ENCODE data around the gene CD59.
"Not testable (repeated sequence)": the region's sequence is repeated elsewhere in the genome, so short reads cannot be mapped to it uniquely, and the experiment has no call there.

CD59 gene

DNA sequence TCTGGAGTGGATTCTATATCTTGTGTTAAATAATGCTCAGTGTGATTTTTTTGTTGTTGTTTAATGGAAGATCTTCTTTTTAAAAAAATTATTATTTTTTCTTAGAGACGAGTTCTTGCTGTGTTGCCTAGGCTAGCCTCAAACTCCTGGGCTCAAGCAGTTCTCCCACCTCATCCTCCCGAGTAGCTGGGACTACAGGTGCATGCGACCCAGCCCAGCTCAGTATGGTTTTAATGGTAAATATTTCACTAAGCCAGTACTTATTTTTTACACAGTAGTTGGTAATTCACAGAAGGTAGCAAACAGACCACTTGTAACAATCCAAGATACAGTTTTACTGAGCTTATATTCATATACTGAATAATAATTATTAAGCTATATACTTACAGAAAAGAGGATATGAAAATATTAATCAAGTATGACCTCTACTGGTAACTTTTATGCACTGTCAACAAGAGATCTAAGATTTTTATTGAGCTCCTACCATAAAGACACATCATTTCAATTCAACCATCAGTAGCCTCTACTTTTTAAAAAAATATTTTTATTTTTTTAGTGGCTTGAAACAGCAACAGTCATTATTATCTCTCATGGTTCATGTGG is 6.1 kb upstream of the CD59 start:
- no peak for DNase-seq (ENCODE audit: low read depth)

DNA sequence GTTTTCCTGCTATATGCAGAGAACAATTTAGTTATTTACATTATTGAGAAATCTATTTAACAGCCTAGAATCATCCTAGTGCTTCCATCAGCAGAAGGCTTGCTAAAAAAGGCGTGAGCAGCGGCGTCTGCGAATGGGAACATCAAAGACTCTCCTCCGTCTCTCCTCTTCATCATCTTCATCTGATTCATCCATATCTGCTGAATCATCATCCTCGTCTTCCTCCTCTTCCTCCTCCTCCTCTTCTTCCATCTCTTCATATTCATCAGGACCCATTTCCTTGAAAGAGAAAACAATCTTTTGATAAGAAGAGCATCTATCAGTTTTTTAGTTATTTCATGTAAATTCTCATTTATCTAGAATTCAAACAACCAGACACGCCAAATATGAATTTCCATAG is 5.6 kb upstream of the CD59 start:
- DNase-seq (ENCODE audit: low read depth) = no peak

DNA sequence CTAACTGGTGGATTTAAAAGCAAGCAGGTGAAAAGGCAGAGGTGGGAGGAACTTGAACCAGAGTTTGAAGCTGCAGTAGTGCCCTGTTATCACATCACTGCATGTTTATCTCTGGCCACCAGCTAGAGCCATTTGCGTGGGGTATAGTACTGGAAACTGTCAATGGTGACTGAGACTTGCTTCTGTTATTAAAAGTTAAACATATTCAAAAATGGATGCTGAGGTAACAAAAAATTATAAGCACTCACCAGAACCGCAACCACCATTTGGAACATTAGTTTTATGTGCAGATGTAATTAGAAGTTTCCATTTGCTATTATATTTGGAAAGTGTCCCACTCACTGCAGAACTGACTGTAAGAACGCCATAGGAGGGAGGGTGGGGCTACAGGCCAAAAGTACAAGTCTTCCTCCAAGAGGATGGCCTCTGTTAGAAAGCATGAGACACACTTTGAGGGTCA is 1.2 kb upstream of the CD59 start:
- DNase-seq (ENCODE audit: low read depth) = no peak

DNA sequence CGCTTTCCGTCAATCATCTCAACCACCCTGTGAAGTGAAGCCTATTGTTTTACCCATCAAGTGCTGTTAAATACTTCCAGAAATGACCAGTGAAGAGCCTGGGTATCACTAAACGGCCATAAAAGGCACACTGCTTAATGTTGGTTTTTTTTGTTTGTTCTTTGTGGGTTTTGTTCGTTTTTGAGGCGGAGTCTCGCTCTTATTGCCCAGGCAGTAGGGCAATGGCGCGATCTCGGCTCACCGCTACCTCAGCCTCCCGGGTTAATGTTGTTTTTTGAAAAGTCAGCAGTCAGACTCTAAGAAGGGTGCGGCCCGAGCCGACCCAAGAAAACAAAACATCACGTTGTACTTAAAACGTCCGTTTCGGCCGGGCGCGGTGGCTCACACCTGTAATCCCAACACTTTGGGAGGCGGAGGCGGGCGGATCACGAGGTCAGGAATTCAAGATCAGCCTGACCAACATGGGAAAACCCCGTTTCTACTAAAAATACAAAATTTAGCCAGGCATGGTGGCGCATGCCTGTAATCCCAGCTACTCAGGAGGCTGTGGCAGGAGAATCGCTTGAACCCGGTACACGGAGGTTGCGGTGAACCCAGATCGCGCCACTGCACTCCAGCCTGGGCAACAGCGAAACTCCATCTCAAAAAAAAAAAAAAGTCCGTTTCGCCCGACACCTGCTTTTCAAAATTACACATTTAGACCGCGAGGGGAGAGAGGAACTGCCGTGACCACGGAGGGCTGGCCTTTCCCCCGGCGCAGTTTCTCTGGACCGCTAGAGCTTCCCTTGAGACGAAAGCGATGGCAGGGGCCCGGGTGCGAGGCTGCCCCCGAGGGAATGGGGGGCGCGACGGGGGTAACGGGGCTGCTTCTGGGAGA is 714 bp downstream of the CD59 start:
- peak; percentile 18 for DNase-seq (ENCODE audit: low read depth)

DNA sequence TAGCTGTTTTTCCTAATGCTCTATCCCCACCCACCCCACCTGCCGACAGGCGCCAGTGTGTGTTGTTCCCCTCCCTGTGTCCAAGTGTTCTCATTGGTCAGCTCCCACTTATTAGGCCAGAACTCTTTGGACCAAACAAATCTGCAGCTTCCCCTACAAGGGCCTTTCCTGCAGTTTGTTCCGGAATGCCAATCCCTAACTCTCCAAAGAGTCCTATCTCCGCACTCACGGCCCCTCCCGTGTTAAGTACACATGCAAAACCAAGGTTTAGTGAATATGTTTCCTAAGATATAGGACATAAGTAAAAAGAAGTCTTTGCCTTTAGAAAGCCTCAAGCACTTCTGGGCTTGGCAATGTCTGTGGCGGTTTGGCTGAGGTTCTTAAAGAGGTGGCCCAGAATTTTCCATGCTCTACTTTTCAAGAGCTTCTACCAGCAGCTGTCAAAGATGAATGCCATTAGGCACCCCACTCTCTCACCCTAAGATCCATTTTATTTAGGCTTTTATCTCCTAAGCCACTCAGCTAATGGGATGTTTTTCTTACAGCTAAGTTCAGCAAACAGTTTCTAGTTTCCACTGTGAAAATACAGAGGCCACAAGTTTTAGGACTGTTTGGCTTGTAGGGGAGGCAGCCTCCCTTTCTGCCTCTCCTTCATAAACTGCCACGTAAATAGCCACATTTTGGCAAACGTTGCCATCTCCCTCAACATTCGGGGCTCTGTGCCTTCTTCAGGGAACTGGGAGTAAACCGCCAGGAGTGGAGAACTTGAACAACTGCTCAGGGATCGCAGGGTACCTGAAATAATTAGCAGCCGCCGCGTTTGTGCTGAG is 1.6 kb downstream of the CD59 start:
- DNase-seq (ENCODE audit: low read depth) = no peak

DNA sequence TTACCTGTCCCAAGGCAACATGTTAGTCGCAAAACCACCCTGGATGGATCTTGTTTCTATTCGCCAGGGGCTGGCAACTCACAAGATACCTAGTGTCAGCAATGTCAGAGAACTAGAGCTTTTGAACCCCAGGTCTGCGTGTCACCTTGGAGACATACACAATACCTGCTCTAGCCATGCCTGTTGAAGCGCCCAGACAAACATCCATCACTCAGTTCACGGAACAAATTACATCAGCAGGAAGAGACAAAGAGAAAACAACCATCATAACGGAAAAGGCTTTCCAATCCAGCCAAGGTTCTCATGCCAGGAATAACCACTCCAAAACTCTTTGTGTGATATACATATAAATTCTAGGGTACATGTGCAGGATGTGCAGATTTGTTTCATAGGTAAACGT is 2.2 kb downstream of the CD59 start:
- no peak for DNase-seq (ENCODE audit: low read depth)

DNA sequence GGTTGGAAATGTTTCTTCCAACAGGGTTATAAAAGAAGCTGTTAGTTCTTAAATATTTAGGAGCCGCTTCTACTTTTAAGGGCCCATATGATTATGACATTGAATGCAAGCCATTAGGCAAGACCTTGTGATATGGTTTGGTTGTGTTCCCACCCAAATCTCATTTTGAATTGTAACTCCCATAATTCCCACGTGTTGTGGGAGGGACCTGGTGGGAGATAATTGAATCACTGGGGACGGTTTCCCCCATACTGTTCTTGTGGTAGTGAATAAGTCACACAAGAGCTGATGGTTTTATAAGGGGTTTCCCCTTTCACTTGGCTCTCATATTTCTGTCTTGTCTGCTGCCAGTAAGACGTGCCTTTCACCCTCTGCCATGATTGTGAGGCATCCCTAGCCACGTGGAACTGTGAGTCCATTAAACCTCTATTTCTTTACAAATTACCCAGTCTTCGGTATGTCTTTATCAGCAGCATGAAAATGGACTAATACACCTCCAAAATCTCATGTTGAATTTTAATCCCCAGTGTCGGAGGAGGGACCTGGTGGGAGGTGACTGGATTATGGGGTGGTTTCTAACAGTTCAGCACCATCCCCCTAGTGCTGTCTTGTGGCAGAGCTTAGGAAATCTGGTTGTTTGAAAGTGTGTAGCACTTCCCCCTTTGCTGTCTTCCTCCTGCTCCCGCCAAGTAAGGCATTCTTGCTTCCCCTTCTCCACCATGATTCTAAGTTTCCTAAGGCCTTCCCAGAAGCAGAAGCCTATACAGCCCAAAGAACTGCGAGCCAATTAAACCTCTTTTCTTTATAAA is 4.3 kb downstream of the CD59 start:
- no peak for DNase-seq (ENCODE audit: low read depth)

DNA sequence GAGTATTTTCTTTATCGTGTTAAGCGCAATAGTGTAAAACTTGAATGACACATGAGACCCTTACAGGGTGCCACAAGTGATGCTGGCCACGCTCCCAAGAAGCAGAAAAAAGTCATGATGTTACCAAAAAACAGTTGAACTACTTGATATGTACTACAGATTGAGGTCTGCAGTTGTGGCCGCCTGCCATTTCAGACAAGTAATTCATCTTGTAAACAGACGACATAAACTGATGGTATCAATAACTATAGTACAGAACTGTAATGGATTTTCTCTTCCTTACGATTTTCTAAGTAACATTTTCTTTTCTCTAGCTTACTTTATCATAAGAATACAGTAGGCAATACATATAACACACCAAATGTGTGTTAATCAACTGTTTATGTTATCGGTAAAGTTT is 5.5 kb downstream of the CD59 start:
- no peak for DNase-seq (ENCODE audit: low read depth)

DNA sequence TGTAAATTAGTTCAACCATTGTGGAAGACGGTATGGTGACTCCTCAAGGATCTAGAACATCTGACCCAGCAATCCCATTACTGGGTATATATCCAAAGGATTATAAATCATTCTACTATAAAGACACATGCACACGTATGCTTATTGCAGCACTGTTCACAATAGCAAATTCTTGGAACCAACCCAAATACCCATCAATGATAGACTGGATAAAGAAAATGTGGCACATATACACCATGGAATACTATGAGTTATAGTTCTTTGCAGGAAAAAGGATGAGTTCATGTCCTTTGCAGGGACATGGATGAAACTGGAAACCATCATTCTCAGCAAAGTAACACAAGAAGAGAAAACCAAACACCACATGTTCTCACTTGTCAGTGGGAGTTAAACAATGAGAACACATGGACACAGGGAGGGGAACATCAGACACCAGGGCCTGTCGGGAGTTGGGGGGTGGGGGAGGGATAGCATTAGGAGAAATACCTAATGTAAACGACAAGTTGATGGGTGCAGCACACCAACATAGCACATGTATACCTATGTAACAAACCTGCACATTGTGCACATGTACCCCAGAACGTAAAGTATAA is 7.1 kb downstream of the CD59 start:
- not testable (repeated sequence) for DNase-seq (ENCODE audit: low read depth)

DNA sequence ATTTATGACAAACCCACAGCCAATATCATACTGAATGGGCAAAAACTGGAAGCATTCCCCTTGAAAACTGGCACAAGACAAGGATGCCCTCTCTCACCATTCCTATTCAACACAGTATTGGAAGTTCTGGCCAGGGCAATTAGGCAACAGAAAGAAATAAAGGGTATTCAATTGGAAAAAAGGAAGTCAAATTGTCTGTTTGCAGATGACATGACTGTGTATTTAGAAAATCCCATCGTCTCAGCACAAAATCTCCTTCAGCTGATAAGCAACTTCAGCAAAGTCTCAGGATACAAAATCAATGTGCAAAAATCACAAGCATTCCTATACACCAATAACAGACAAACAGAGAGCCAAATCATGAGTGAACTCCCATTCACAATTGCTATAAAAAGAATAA is 8.7 kb downstream of the CD59 start:
- not testable (repeated sequence) for DNase-seq (ENCODE audit: low read depth)

DNA sequence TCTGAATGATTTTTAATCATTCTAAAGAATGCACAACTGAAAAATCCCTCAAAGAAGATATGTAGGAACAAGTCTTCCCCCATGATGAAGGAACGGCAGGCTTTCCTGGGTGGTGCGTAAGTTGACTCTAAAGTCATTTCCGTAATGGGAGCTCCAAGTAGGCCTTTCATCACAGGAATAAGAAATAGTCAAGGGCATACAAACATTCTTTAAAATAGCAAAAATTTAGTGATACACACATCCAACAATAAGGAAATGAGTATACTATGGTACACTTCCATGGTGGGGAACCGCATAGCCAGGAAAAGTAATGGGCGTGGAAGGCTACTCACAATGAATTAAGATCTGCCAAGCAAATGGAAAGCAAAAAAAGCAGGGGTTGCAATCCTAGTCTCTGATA is 10.7 kb downstream of the CD59 start:
- DNase-seq (ENCODE audit: low read depth) = no peak

DNA sequence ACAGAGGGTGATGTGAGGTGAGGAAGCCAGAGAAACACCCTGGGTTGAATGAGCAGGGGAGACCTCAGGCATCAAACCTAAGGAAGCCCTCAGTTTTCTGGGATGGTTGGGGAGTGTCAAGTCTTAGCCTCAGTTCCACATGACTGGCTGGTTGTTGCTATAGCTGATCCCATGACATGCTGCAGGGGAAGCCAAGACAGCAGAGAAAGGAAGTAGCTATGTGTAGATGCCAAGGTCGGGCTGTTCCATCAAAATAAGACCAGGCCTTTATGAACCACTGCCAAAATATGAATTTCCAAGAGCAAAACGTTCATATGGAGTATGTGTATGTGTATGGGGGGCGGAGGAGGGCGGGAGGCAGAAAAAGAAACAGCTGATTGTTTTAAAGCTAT is 11.6 kb downstream of the CD59 start:
- DNase-seq (ENCODE audit: low read depth) = no peak

DNA sequence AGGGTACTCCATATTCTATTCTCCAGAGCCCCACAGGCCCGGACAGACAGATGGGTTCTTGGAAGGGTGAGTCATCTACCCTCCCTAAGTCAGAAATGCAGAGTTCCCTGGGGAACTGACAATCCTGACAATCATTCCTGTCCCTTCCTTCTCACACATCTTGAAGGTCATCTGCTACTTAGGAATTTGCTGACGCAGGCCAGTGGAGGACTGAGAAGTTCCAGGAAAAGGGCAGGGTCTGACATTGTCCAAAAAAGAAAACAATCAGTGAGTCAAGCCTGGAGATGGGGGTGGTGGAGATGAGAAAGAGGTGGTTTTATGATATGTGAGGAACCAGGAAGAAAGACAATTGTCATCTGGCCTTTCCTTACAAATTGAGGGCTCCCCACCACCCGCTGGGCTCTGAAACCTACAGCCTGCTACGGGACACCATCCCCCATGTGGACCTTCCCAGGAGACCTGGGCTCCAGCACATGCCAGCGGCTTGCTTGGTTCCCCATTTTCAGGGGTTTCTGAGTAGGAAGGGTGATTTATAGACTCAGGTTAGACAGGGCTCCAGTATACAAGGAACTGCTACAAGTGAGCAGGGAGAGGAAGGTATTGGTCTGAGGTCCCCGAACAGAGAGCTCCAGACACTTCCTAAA is 12.9 kb downstream of the CD59 start:
- no peak for DNase-seq (ENCODE audit: low read depth)

DNA sequence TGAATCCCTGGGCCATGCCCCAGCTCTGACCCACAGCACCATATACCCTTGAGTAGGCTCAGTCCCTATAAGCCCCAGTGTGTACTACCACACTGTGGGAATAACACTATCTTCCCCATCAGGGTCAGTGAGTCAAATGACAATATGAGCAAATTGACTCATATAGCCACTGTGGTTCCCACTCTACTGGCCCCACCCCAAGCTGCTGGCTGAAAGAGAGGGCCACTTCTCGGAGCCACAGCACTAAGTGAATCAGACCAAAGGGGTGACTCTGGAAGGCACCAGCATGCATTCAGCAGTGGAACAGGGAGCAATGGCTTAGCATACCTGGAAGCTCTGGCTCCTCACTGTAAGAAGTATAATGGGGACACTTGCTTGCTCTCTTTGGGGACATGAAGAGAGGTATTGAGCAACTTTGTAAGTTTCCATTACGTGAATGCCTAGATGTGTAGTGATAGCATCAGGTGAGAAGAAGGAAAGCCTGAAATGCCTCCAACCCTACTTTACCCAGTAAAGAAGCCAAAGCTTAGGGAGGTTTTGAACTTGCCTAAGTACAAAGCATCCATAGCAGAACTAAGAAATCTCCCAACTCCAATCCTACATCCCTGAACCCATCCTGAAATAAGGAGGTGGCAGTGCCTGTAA is 13.5 kb downstream of the CD59 start:
- DNase-seq (ENCODE audit: low read depth) = no peak

DNA sequence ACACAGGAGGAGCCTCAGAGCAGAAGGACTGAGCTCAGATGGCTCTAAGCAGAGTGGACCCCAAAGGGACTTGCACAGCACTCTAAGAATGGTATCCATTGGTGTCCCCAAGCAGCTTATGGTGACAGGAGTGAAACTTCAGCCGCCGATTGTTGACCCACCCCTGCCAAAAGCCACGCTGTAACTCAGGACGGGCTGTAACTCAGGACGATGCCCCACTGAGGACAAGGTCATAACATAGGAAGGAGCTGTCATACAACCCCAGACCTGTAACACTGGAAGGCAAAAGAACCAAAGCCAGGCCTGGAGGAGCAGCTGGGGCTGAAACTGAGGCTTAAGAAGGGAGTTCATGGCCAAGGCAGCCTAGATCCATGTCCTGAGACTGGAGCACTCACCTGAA is 14.2 kb downstream of the CD59 start:
- DNase-seq (ENCODE audit: low read depth) = no peak

DNA sequence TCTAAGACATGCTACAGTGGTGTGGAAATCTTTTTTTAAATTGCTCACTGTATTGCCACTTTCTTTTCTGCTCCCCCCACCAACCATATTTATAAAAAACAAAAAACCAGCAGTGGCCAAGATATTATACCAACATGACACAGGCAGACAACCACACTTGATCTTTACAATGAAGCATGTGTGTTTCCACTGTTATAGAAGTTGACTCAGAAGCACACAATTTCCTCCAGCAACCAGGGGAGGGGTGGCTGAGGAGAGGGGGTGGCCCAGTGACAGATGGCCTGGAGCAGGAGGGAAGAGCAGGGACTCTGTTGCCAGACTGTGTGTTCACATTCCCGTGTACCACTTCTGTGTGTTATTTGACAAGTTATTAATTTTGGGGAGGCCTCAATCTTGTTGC is 14.8 kb downstream of the CD59 start:
- DNase-seq (ENCODE audit: low read depth) = no peak

DNA sequence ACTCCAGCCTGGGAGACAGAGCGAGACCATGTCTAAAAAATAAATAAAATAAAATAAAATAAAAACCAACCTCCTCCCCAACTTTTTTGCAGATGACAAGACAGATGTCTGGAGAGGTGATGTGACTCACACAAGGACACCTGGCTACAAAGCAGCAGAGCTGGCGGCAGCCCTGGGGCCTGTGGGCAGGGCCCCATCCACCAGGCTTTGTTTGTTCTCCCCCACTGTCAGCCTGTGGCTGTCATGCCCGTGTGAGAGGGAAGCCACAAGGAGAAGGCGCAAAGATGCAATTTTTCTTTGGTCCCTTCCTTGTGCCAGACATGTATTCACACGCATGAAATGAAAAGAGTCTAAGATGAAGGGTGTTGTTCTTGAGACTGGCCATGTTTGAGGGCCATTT is 16.6 kb downstream of the CD59 start:
- no peak for DNase-seq (ENCODE audit: low read depth)

DNA sequence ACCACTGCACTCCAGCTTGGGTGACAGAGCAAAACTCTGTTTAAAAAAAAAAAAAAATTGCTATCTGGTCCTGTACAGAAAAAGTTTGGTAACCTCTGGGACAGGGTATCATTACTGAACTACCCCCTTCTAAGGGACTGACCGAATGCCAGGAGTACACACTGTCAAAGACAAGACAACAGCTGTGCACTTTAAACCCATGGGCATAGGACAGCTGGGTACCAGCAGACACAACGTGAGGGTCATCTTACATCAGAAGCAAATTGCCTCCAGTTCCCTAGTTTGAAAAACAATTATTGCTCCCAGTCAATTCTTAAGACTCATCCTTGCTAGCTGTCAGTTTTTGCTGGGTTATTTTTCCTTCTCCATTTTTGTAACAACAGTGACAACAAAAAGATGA is 17.8 kb downstream of the CD59 start:
- no peak for DNase-seq (ENCODE audit: low read depth)

DNA sequence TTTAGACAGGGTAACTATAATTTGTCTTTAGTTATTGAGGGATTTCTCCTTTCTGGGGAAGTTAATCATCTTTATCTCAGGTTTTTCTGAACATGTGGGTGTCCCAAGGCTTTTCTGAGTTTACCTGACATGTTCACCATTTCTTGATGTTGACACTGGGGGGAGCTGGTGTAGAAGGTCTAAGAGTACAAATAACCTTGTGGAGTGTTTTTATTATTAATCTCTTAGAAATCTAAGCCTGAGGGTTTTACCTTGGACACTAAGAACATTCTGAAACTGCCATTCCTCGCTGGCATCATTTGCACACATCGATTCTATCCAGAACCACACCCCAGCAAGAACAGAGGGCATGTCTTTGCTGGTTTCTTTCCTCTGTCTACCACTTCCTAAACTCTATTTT is 20.0 kb downstream of the CD59 start:
- DNase-seq (ENCODE audit: low read depth) = no peak

DNA sequence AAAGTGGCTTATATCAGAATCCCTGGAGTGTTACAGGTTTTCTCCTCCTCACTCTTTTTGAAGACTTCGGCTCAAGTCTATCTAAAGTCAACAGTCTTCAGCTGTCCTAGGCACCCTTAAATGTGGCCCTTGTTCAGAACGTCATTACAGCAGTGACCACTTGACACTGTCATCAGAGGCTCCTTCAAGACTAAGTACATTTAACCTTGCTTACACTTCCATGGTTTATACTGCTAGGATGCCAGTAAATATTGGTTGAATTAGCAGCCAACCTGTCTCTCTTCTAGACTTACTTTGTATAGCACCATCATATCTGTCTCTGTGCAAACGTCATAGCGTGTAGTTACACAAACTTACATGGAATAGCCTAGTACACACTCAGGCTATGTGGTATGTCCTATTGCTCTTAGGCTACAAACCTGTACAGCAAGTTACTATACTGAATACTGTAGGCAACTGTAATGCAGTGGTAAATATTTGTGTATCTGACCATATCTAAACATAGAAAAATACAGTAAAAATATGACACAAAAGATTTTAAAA is 22.3 kb downstream of the CD59 start:
- DNase-seq (ENCODE audit: low read depth) = no peak
